GM18517 (cell line): Measurements from ENCODE around the gene MYH14.
A peak's percentile ranks its signal among the peaks of the same experiment; 100 is the strongest.
"Not testable (repeated sequence)": the region's sequence is repeated elsewhere in the genome, so short reads cannot be mapped to it uniquely, and the experiment has no call there.

Source experiments
- ATAC-seq: cut with Tn5 transposase; IDR thresholded peaks from one replicate; pipeline ENCODE4 v1.9.1; 2021; ENCODE audit warnings: mild to moderate bottlenecking, moderate library complexity; ENCODE audit not compliant: unreplicated experiment

Gene MYH14

DNA sequence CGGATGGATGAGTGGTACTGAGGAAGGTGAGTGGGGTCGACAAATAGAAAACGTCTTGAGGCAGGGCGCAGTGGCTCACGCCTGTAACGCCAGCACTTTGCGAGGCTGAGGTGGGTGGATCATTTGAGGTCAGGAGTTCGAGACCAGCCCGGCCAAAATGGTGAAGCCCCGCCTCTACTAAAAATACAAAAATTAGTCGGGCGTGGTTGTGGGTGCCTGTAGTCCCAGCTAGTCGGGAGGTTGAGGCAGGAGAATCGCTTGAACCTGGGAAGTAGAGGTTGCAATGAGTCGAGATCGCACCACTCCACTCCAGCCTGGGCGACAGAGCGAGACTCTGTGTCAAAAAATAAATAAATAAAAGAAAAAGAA lies 126.5 kb downstream of the MYH14 start:
- not testable (repeated sequence) for ATAC-seq

DNA sequence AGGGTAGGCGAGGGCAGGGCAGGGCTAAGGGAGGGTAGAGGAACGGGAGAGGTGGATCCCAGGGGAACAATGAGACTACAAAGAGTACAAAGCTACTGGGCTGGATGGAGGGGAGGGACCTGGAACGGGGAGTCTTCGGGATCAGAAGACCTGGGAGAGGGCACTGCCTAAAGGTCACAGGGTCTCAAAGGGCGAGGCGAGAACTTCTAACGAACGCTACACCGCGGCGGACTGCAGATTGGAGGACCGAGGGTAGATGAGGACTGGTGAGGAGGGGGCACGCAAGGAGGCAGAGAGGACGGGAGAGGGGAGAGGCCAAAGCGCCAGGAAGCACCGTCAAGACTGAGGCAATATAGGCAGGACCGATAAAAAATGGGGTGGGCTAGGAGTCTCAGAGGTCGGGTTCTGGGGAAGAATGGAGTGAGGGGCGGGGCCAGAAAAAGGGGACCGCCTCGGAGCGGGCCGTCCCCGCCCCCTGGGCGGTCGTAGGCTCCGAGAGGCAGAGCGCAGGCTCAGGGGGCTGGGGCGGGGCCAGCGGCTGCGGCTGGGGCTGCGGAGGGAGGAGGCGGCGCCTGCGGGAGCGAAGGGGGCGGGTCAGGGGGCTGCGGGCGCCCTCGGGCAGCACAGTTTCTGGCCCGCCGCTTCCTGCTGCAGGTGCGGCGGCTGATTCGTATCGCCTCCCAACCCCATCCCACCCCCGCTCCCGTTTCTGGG lies 127.1 kb downstream of the MYH14 start:
- ATAC-seq: no peak

DNA sequence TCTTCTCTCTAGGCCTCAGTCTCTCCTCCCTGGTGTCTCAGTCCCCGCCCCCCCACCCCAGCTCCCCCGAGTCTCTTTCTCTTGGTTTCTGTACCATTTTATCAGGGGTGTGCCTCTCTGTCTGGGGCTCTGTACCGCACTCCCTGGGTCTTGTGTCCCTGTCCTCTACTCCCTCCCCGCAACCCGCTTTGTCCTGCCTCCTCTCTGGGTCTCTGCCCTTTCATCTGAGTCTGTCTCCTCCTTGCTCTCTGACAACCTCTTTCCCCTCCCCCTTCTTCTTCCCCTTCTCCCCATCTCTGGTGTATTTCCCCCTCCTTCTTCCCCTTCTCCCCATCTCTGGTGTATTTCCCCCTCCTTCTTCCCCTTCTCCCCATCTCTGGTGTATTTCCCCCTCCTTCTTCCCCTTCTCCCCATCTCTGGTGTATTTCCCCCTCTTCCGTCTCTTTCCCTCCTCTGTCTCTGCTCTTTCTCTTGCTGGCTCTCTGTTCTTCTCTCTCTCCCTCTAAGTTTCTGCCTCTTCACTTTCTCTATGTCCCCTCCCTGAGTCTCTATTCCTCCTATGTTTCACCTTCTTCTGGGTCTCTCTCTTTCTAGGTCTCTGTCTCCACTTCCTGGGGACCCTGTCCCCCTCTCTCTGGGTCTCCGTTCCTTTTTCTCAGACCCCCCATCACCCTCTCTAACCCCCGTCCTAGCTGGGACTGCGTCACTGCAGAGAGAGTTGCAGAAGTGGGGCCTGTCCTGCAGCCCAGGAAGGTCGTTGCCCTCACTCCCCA lies 128.0 kb downstream of the MYH14 start:
- ATAC-seq: no peak

DNA sequence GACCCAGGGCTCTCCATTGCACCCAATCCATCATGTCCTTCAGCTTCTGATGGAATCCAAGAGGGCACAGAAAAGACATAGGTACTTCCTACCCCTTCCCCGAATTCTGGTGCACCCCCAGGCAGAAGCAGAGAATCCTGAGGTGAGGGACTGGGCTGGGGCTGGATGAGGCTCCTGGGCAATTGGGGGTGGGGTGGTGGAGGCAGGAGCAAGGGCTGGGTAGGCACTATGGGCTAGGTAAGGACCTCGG lies 128.5 kb downstream of the MYH14 start:
- ATAC-seq: no peak

DNA sequence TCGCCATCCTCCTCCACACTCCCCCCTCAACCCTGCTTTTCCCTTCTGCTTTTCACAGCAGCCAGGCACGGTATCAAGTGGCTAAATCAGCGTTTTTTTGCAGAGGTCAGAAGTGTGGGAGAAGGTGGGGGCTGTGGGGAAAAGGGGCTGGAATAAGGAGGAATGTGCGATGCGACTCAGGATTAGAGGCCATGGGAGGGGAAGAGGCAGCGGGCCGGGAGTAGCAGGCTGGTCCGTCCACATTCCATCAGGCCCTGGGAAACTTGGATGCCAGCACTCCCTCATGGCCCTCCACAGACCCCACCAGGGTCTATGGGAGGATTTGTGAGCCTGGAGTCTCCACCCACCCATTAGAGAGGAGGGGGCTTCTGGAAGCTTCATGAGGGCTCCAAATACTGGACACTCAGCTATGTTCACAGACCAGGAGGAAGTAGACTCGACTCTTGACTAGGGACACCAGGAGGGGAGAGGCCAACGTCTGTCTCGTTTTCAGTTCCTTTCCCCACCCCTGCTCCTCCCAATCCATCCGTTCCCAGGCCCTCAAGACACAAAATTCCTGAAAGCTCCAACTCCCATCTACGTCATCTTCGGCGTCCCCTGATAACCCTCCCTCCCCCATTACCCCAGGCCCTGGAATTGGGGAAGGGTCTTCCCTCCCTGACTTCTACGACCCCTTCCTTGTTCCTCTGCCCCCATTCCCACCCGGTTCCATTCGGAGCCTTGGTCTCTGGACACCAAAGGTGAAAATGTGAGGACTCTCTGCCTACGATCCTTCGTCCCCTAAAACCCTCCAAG lies 129.0 kb downstream of the MYH14 start:
- ATAC-seq: no peak

DNA sequence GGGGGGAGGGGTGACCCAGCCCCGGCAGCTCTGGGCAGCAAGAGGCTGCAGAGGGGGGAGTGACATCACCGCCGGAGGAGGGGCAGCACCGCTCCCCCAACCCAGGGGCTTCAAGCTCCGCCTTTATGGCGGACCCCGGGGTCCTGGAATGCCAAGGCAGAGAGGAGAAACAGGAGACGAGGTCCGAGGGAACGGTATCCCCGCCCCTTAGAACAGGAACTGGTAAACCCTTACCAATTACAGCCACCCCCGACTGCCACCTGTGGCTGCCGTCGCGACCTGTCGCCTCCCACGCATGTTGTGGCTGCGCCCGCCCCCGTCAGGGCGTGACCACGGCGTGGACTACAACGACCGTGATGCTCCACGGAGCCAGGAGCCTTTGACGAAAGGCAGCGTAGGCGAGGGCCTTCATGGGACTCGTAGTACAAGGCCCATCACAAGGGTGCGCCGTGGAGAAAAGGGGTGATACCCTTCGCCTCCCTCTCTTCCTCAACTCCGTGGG lies 129.9 kb downstream of the MYH14 start:
- peak; percentile 46 for ATAC-seq

DNA sequence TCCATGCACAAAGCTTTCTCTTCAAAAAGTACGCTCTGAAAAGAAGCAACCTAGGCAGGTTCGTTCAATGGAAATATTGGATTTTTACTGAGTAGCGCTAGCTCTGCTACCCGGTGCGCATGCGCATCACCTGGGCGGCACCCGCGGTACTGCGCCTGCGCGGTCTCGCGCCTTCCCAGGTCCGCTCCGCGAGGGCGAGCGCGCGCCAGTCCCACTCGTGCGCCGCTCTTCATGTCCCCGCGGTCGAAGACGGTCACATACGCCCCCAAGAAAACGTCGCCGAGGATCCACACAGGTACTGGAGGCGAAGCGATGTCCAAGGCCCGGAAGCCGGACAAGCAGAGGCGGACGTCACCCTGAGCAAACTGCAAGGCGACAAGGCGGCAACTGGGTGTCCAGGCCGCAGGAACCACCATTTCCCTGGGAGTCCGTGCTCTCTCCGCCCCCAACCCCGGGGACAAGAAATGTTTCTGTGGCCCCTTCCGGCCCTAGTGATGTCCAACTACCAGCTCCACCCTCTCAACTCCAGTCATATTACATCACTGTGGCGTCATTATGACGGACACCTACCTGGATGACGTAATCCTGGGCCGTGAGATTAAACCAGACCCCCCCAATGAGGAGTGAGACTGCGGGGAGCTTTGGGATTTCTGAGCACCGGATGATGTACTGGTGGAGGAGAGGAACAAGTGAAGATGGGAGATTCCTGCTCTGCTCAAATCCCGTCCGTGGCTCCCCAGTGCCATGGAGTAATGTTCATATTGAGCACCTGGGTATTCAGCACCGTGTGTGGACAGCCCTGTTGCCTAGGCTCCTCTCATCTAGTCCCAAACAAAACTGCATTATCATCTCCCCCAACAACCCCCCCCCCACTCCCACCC lies 130.6 kb downstream of the MYH14 start:
- peak; percentile 37 for ATAC-seq

DNA sequence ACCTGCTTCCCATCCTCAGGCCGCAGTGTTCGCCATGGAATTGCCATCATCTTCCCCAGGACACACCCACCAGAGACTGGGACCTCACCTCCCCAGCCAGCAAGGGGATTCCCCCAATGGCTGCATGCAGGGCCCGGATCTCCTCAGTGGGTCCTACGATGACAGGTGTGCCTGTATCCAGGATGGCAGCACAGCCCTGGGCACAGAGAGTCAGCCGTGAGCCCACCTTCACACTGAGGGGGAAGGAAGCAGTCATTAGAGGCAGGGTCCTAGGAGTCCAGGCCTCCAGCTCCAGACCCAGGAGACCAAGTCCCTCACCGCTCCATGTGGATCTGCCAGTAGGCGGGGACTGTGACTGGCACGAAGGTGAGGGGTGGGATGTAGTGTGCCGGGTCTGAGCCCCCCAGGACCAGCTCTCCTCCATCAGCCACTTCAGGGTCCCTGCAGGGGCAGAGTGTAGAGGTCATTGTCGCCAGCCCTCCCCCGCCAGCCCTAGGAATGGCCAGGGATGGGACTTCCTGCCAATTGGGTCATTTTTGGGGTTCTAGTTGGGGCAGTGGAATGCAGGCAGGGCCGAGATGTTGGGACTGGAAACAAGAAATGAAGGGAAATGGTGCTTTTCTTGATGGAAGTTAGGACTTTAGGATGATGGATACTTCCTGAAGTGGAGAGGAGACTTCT lies 131.5 kb downstream of the MYH14 start:
- ATAC-seq: no peak

DNA sequence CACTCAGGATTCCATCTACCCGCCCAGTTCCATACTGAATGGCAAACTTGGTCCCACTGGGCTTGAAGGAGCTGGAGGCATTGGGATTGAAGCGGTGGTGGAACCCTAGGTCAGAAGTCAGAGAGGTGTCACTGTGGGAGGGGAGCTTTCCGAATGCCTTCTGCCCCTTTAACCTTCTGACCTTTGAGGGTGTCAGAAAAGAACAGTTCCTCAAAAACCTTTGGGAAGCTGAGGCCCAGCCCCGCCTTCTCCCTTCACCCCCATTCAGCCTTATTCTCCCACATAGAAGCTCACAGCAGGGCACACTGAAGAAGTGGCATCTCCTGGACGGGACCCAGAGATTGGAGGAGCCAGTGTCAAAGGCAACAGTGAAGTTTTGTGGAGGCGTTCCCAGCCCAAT lies 133.6 kb downstream of the MYH14 start:
- not testable (repeated sequence) for ATAC-seq

DNA sequence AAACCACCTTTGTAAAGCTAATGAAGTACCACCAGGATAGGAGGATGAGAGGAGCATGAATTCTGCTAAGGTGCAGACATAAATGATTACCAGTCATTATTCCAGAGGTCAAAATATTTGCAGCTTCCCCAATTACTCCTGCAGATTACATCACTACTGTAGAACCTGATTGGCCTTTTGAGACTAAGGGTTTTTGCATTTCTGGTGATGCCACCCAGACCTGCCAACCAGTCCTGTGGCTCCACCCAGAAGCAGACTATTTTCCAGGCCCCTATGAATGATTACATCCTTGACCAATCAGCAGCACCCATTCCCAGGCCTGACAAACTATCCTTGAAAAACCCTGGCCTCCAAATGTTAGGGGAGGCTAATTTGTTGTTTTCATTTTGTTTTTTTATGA lies 136.9 kb downstream of the MYH14 start:
- ATAC-seq: no peak

DNA sequence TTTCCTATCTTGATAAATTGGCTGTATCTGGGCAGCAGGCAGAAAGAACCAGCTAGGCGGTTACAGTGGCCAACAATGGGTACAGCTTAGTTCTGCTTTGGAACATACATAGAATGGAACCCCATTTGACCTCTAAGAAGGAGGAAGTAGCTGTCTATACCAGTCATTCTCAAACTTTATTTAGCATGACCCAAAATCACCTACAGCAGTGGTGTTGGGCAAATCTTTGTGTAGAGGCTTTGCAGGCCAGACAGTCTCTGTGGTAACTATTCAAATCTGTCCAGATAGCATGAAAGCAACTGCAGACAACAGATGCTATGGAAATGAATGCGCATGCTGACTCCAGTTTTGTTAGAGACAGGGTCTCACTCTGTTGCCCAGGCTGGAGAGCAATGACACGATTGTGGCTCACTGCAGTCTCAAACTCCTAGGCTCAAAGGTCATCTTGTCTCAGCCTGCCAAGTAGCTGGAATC lies 137.7 kb downstream of the MYH14 start:
- peak; percentile 49 for ATAC-seq

DNA sequence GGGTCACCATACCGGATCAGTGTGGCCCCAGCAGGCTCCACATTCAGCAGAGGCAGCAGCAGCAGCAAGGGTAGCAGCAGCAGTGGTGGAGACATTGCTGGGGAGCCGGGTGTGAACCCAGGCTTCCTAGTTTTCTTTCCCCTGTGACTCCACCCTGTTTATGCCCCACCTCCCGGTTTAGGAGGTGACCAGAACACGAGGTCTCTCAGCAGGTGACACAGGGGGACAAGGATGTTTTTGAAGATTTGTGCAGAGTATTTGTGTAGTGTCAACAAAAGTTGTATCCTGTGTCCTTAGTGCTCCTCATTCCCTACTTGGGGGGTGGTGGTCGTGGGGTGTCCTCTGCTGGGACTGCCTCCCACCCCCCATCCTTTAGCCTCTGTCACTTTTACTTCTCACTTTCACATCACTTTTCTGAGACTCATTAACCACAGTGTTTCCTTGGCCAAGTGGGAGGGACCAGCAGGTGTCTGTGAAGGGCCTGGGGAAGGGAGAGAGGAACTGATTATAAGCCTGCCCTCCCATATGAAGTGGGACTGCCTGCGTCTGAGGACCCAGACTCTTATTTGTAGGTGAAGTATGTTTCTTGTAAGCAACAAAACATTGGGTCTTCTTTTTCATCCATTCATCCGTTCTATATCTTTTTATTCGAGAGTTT lies 141.4 kb downstream of the MYH14 start:
- ATAC-seq: peak; percentile 45

DNA sequence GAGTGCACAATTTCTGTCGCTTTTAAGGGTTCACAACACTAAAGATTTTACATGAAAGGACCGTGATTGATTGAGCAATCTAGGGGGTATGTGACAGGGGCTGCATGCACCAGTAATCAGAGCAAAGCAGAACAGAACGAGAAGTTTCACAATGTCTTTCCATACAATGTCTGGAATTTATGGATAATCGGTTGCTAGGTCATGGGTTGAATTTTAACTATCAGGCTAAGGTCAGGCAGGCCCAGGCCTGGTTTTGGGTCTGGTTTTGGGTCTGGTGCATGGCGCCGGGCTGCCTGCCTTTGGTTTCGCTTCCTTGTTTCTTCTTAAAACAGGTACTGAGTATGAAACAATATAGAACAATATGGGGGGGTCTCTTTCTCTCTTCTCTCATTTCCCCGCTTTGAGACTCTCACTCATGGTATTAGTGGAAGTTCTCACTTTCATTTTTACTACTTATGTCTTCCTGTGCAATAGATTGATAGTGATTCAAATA lies 143.7 kb downstream of the MYH14 start:
- peak; percentile 56 for ATAC-seq

DNA sequence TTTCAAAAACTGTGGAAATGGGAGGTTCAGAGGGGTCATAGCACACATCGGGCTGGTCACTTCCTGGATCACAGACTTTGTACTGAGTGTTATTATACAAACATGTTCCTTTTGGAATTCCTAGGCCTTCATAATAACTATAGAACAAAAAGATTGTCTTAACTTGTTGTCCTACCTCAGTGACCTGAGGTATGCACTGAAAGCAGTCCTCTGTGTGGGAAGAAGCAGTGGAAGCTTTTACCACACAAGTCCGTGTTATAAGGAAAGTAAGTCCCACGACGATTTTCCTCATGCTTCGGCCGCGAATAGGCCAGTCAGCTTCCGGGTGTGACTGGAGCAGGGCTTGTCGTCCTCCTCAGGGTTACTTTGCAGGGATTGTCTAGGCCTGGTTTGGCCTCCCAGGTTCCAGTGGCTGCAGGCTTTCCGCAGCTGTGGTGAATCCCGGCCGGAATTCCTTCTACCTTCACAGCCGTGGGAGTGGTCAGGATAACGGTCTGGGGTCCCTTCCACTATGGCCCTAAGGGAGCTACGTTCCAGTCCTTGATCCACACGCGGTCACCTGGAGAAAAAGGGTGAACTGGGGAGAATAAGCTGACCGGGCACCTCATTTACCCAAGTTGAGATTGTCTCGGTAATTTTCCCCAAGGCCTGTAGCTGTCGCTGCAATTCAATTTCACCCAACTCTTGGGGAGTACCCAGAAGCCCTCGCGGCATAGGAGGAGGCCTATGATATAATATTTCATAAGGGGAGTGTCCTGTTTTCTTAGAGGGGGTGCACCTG lies 146.0 kb downstream of the MYH14 start:
- no peak for ATAC-seq

DNA sequence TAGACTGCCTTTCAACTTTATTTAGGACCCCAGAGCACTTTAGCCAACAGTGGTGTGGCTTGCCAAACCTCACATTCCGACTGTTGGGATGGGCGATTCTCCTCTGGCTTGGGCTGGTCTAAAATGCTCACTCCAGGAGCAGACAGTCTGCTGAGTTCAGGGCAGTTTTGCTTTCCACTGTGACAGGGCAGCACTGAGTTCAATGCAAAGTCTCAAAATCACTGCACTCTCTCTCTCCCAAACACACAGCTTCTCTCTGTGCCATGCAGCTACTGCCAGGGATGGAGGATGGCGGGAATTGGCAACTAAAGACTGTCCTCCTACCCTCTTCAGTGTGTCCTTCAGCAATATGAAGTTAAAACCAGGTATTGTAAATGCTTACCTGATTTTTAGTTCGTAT lies 148.8 kb downstream of the MYH14 start:
- ATAC-seq: no peak

DNA sequence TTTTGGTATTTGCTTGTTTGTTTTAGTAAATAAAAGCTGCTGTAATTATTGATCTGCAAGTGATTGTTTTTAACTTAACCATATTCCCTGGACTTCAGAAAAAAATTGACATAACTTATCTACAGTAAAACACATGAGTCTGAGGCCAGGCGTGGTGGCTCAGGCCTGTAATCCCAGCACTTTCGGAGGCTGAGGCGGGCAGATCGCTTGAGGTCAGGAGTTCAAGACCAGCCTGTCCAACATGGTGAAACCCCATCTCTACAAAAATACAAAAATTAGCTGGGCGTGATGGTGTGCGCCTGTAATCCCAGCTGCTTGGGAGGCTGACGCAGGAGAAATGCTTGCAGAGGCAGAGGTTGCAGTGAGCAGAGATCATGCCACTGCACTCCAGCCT lies 150.1 kb downstream of the MYH14 start:
- not testable (repeated sequence) for ATAC-seq

DNA sequence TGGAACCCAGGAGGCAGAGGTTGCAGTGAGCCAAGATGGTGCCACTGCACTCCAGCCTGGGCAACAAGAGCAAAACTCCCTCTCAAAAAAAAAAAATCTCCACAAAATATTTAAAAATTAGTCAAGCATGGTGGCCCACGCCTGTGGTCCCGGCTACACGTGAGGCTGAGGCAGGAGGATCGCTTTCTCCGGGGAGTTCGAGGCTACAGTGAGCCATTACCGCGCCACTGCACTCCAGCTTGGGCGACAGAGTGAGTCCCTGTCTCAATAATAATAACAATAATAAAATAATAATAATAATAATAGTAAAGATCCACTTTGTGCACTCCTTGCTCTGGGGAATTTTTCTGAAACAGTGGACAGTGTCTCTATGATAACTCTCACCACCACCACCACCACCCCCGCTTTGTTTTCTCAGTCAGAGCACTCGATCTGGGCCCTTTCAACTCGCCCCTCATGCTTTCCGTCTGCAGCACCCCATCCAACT lies 153.3 kb downstream of the MYH14 start:
- no peak for ATAC-seq
